ENCODE results near the gene DPM2.
A peak's percentile ranks its signal among the peaks of the same experiment; 100 is the strongest.

Gene DPM2

DNA sequence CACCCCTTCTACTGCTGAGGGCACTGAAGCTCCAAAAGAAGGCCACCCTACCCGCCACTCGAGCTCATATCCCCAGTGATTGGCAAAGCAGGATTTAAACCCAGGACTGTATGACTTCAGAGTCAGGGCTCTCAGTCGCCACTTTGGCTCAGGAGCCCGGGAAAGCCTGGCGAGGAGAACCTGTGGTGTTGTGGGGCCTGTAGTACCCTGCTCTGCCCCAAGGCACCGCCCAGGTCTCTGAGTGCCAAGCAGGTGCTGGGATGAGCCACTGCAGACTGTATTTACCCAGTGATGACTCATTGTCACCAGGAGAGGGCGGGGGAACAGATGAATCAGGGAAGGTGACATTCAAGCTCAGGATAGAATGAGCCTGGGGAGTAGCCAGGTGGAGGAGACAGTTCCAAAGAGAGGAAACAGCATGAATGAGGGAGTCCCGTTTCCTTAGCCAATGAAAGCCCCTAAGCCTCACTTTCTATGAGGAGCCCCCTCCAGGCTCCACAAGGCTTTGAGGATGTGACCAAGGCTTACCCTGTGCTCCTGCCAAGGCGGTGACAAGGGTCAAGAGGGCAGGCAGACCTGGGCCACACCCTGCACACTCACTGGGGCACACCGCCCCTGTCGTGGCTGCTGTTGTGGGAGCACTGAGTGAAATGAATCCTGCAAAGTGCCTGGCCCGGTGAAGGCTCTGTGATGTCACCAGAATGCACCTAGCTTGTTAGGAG lies 17.8 kb upstream of the DPM2 start:
- DNase-seq (ENCODE audit: low spot score), result peak; percentile 90

DNA sequence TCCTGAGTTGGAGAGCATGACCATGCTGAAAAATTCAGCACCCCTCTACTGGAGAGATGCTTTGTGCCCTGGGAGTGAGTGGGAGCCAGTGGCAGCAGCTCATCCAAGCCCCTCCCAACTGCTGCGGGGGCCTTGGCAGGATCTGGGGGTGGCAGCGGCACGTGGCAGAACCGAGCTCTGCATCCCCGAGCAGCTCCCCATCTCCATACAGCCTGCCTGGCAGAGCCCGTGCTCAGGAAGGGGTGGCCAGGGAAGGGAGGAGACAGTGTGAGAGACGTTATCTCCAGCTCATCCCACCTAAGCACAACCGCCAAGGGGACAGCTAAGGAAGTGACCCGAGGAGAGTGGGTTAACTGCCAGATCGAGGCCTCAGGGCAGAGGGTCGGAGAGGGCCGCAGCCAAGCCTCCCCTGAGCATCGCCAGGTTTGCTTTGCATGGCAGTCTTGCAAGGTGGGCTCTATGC lies 17.2 kb upstream of the DPM2 start:
- no peak for DNase-seq (ENCODE audit: low spot score)

DNA sequence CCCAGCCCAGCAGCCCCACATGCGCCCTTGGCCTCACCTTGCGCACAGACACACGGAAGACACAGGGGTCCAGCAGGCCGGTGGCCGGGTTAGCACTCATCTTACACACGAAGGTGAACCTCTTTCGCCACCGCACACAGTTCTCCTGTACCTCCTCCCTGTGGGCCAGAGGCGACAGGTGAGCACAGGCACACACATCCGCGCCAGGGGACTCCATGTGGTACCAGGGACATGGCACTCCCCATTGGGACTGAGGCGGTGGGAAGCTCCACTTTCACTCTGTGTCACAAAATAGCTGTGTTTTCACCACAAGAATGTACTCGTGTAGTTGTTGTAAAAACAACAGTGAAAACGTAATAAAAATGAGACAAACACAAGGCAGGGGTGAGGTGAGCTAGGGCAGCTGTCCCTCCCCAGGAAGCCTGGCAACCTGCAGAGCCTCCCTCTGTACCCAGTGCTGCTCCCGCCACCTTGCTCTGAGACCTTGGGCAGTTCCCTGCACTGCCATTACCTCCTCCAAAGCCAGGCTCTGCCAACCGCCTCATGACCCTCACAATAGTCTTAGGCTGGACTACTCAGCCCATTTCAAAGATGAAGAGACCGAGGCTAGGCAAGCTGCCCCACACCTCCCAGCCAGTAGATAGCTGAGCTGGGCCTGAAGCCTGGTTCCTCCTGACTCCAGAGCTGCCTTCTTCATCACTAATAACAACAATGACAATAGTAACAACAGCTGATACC lies 16.3 kb upstream of the DPM2 start:
- DNase-seq (ENCODE audit: low spot score), result no peak

DNA sequence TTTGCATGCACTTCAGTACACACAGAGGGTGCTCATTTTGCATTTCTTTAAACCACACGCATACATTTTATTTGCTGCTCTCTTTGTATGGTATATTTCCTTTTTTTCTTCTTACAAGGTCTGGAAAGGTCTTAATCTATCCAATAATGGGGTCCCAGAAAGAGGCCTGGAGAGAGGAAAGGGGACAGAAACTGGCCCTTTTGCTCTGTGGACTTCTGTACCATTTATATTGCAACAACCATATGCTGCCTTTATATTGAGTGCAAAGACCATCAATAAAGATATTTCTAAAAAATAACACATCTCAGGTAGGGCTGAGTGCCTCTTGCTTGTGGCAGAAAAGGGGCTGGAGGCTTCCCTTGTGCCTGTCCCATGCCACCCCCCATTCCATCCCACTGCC lies 15.5 kb upstream of the DPM2 start:
- no peak for DNase-seq (ENCODE audit: low spot score)

DNA sequence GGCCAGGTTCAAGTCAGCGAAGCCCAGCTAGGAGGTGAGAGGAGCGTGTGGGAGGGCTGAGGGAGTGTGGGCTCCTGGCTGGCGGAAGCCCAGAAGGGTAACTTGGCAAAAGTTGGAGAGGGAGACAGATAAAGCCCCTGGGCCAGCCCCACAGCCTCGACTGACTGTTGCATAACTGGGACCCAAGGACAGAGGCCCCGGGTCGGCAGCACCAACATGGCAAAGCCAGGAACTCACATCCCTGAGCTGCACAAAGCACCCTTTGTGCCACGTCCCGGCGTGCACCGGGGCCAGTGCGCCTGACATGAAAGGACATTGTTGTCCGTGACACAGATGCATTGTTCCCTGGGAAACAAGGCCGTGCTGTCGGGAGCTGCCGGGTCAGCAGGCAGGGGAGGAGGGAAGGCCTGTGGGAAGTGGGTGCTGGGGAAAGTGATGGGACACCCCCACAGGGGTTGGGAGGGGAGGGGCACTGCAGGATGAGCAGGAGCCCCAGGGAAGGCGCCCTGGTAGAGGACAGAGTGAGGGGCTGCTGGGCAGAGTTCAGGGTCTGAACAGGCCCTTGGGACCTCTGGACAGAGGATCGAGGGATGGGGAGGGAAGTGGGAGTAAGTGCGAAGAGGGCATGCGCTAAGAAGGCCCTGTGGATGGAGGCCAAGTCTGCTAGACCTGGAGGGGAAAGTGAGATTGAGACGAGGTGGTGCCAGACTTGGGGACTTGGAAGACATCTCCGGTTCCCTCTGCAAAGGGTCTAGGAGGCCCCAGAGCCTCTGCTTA lies 13.0 kb upstream of the DPM2 start:
- no peak for DNase-seq (ENCODE audit: low spot score)

DNA sequence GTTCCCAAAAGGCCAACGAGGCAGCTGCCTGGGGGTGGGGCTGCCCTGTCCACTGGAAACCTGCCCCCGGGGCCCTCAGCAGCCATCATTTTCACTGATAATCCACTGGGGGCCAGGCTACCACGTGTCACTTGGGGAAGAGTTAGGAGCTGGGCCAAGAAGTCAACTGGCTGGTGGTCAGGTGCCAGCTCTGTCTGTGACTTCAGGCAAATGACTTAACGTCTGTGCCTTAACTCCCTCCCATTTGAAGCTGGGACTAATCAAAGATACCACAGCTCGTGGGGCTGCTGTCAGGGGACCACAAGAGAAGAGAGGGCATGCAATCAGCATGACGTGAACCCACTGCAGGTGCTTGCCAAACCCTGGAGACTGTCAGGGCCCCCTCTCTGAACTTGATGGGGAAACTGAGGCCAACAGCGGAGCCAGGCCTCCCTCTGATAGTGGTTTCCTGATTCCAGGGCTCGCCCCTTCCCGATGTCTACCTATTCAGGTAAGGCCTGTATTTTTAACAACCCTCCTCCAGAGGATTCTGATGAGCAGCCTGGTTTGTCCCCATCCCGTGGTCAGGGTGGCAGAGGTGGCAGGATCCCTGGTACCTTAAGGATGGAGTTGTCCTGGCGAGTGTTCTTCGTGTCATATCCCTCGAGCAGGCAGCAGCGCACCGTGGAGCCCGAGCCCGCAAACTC lies 12.3 kb upstream of the DPM2 start:
- no peak for DNase-seq (ENCODE audit: low spot score)

DNA sequence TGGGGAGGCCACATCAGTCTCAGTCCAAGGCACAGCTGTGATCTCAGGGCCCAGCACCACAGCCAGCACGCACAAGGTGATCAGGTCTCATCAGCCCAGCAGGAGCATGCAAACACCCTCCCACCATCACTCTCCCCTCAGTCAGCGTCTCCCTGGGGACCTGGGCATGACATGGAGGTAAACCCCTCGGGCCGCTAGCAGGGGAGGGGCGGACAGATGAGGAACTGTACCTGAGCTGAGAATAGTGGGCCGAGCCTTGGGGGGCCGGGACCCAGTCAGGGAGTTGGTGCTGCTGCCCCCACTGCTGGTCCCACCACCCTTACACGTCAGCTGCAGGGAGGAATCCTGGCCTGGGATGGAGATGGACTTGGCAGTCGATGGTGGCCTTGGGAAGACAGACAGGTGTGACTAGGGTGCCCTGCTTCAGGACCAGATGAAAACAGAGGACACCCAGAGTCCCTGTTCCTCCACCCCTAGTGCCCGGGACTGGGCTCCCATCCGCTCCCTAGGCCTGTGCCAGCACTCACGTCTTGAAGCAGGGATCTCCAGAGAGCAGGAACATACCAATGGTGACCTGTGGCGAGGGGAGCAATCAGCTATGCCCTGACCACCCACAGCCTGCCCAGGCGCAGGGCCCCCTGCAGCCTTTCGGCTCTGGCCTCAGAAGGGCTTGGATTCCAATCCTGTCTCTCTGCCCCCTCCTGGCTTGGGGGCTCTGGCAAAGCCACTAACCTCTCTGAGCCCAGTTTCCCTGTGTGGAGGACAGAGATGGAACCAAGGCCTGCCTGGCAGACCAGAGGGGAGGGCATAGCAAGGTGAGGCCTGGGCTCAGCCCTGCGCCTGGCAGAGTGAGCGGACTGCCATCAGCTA lies 10.4 kb upstream of the DPM2 start:
- DNase-seq (ENCODE audit: low spot score), result no peak

DNA sequence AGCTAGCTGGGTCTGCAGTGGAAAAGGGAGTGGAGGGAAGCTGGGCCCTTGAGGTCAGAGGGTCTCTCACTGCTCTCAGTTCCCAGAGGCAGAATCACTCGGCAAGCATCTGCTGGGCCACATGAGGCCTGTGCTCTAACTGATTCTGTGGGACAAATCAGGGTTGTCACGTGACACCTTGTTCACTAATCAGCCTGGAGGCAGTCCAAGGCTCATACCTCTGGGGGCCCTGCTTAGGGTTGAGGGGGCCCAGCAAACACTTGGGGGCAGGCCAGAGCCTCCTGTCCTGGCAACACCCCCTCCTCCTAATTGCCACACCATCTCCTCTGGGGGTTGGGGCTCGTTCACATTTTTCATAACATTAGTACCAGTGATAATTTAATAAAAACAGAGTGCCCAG lies 9.1 kb upstream of the DPM2 start:
- no peak for DNase-seq (ENCODE audit: low spot score)

DNA sequence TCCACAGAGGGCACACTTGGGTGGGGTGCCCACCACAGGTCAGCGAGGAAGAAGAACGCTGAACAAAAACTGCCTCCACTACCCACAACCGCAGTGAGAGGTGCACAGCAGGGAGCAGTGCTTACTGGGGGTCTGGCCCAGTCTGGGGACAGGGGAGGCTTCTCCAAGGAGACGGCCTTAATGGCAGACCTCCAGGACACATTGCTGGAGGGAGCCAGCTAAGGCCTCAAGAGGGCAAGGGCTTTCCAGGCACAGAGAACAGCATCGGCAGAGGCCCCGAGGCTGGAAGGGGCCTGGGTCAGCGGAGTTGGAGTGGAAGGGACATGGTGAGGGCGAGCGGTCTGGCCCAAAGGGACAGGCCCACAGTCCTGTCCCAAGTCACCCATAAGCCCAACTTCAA lies 8.3 kb upstream of the DPM2 start:
- no peak for DNase-seq (ENCODE audit: low spot score)

DNA sequence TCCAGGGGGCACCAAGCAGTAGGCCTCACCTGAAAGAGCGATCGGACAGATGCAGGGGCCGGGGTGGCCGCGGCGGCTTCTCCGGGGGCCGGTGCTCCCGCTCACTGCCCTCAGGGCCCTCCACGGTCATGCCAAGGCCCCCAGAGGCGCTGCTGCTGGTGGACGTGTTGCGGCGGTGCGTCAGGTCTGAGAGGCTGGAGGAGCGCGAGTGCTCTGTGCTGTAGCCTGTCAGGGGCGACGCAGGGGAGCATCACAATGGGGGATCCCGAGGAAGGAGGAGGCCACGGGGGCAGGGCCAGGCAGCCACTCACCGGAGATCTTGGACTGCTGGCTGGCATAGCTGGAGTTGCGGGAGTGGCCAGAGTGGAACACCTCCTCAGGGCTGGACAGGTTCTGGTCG lies 7.7 kb upstream of the DPM2 start:
- DNase-seq (ENCODE audit: low spot score), result no peak

DNA sequence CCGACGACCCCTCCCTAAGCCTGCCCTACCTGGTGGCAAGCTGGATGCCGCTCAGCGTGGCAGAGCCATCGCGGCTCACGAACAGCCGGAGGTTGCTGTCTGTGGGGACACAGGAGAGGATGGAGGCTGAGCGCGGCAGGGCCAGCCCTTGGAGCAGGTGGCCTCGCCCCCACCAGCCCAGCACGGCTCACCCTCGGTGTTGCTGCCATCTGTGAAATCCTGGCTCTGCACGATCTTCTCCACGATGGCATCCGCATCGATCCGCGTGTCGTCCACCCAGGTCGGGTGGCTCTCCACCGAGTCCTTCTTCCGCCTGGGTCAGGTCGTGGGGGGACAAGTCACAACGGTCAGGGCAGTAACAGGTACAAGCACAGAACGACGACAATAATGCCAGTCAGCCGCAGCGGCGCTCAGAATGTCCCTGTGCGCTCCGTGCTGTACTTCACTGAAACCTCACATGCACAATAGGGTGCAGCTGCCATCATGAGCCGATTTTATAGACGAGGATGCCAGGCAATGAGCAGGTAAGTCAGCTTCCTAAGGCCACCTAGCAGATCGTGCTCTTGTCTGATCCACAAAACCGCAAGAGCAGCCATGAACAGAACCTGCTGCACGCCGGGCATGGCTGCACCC lies 7.0 kb upstream of the DPM2 start:
- DNase-seq (ENCODE audit: low spot score), result no peak

DNA sequence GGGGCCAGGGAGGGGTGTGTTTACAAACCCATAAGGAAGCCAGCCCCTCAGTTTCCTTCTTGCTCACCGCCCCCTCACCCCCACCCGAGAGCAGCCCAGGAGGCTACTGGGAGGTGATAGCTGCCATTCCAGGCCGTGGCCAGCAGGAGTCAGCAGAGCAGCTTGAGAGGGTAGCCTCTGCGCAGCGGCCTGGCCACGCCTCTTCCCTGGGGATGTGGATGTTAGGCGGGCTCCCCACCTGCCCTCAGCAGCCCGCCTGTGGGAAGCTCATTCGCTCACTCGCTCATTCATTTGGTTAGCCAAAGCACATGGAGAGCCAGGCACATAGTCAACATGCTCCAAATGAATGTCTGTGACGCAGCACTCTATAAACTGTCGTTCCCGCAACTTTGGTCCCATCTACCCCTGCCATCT lies 6.1 kb upstream of the DPM2 start:
- DNase-seq (ENCODE audit: low spot score), result peak; percentile 92

DNA sequence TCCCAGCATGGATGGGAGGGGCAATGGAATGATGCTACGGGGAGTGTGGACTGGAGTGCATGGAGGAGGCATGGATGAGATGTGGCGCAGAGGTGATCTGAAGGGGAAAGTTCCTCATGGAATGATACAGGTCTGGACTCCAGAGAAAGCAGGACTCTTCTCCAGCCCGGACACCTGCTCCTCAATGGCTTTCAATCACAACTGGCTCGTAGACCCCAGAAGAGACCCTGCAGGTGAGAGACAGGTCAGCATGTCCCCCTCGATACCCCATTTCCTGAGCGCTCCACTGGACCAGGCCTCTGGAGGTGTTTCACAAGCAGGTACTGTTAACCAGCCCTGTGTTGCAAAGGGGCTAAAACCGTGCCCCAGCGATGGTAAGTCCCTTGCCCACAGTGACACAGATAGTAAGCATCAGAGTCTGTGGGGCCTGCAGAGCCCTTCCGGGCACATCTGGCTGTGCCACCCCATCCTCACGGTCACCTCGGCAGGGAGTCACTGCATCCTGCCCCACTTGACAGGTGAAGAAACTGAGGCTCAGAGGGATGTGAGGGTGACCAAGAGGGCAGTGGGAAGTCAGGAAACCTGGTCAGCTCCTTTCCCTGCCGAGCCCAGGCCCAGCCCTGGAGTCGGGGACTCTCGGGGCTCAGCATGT lies 5.5 kb upstream of the DPM2 start:
- DNase-seq (ENCODE audit: low spot score), result no peak

DNA sequence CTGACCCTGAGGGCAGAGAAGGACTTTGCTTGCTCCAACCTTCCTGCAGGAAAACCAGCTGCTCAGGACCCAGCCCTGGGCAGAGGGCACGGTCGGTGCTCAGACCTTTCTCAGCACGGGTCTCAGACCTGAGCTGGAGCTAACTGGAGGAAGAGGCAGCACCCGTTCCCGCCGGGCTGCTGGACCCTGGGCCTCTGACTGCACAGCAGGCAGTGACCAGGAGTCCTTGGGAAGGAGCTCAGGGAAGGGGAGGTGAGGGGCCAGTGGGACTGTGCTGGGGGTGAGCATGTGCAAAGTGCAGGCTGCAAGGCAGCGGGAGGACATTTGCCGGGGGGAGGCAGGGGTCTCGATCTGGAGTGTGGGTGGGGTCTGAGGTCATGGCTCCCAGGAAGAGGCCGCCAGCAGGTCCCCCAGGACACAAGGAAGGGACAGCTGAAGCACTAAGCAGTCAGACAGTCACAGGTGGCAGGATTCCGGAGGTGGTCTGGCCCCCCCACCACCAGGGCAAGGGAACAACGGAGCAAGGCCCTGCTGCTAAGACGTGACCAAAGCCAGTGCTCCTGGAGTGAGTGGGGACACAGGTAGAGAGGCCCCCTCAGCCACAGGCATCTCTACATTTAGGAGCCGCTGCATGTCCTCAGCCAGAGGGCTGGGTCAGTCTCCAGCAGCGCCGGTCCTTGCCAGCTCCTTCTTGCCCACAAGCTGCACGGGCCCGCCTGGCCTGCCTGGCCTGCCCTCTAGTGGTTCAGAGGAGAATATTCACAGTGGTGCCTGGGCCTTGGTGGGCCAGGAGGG lies 4.8 kb upstream of the DPM2 start:
- peak; percentile 87 for DNase-seq (ENCODE audit: low spot score)

DNA sequence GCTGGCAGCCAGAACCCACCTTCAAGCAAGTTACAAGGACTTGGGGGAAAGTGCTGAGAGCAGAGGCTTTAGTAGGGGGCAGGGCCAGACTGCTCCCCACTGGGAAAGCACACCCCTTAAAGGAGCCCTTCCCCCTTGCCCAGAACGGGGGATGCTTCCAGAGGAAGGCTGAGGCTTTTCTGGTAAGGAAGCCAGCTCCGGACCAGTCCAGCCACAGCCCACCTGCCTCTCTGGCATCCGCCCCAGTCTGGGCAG lies 4.2 kb upstream of the DPM2 start:
- no peak for DNase-seq (ENCODE audit: low spot score)

DNA sequence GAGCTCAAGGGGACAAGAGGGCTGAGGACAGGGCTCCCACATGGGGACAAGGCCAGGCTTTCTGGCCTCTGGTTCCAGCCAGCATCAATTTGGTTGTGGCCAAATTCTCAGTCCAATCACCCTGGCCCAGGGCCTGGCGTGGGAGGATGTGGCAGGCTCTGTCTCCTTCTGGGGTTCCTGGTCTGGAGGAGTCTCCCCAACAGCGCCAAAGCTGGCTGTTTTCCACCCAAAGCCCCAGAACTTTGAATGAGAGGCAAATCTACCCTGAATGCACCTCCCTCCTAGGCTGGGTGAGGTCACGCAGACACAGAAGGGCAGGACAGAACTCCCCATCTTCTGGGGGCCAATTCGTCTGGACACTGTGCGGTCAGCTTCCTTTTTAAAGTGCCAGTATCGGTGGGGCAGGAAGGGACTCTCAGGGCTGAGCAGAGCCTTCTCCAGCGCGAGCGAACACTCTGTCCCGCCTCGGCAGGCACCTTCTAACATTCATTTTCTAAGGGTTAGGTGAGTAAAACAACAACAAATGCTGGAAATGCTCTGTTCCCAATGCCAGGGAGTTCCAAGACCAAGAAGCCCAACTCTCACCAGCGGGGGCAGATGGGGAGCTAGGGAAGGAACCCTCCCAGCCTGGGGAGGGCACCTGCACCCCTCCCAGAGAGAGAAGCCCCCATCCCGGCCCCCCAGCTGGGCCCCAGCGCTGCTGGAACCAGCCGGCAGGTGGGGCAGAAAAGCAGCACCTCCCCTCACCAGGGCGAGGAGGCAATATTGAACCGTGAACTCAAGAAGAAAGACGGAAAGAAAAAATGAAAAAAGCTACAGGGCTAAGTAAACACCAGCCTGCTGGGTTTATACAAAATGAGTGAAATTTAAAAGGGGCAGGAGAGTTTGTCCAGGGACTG lies 3.7 kb upstream of the DPM2 start:
- no peak for DNase-seq (ENCODE audit: low spot score)

DNA sequence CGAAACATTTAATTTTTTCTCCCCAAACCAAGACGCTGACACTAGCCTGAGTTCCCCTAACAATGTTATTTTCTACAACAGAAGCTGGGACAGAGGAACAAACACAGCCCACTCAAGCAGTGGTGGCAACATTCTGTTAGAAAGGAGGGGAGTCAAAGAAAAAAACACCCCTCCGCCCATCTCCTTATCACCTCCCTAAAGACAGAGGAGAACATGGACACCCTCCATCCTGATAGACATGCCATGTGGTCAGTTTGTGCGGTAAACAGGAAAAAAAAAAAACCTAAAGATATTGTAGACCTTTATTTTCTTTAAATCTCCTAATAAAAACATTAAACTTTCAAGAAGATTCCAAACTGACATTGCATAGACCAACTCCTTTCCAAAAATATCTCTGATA lies 2.9 kb upstream of the DPM2 start:
- no peak for DNase-seq (ENCODE audit: low spot score)

DNA sequence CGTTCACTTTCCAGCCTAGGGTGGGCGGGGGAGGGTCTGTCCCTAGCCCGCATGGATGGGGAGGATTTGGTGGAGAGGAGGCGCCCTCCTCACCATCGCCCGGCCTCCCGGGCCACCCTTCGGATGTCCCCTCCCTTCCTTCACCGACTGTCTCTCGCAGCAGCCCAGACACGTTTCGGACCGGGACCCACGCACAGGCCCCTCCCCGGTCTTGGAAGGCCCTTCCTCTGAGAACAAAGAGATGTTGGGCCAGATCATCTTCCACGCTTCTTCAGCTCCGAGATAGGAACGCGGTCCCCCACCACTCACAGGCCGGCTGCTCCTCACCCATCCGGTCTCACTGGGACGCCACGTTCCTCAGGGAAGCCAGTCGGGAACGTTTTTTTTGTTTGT lies 640 bp upstream of the DPM2 start:
- DNase-seq (ENCODE audit: low spot score), result peak; percentile 37

DNA sequence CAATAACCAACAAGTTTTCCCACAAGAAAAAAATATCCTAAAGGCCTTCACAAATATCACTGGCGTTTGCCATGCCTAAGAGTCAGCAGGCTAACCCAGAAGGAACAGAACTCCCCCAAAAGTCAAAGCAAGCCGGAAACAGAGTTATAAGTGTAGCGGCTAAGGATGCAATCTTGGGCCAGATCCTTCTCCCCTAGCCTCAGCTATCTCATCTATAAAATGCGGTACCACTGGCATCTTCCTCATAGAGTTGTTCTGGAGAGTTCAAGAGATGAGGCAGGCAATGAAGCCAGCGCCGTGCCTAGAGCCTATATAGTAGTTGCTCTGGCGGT lies 632 bp downstream of the DPM2 start:
- no peak for DNase-seq (ENCODE audit: low spot score)
